HL-60 (cell line): ENCODE results near the gene FGD6.
A peak's percentile ranks its signal among the peaks of the same experiment; 100 is the strongest.
"Not testable (repeated sequence)": the region's sequence is repeated elsewhere in the genome, so short reads cannot be mapped to it uniquely, and the experiment has no call there.

ENCODE experiments used
- DNase-seq, 2 experiments: peaks; one replicate each; pipeline ENCODE4 v3.0.0-alpha.2; 2010 to 2020; ENCODE audit warnings: low read depth in 1 of 2, low spot score in 1 of 2
- H3K27ac ChIP-seq: fragments of 250-450 bp; sonication (Bioruptor Pico); replicated peaks from 2 replicates; pipeline ENCODE4 v1.5.1; 2020; ENCODE audit warnings: mild to moderate bottlenecking, moderate library complexity
- H3K27me3 ChIP-seq: fragments of 250-450 bp; sonication (Bioruptor Pico); 2 replicates; pipeline ENCODE4 v1.5.1; 2021; ENCODE audit warnings: mild to moderate bottlenecking, moderate library complexity; ENCODE audit not compliant: insufficient read depth, poor library complexity, severe bottlenecking
- H3K4me3 ChIP-seq: replicated peaks from 2 replicates; pipeline ENCODE4 v1.5.1; 2011; ENCODE audit warnings: mild to moderate bottlenecking, control low read depth, low read length; ENCODE audit not compliant: insufficient read depth
- CTCF ChIP-seq: IDR thresholded peaks from one replicate; pipeline ENCODE4 v1.5.1; 2011; ENCODE audit warnings: low read length, control low read depth, inconsistent platforms; ENCODE audit not compliant: insufficient read depth
- GABPA ChIP-seq: IDR thresholded peaks from 2 replicates; pipeline ENCODE4 v1.6.1; 2012; ENCODE audit warnings: low read depth
- POLR2AphosphoS5 ChIP-seq: IDR thresholded peaks from 2 replicates; pipeline ENCODE4 v1.6.1; 2012; ENCODE audit warnings: low read depth
- REST ChIP-seq: IDR thresholded peaks from 2 replicates; pipeline ENCODE4 v1.6.1; 2012; ENCODE audit warnings: low read depth; ENCODE audit not compliant: insufficient replicate concordance
- SPI1 ChIP-seq: IDR thresholded peaks from 2 replicates; pipeline ENCODE4 v1.6.1; 2012; ENCODE audit warnings: low read depth, mild to moderate bottlenecking, borderline replicate concordance

The FGD6 gene

GRCh38 chr12:95107362-95107761, 109.9 kb downstream of the FGD6 start:
- H3K27me3 ChIP-seq = no peaks in the 10 kb centered on the region
- no peak overlapping the region for H3K27ac ChIP-seq
- TF ChIP-seq GABPA (no peak), CTCF (no peak), POLR2AphosphoS5 (no peak), SPI1 (no peak), REST (no peak)
- DNase-seq = no peak
- H3K4me3 ChIP-seq = no peak overlapping the region

- no peak overlapping the region for H3K27ac ChIP-seq
Observed at GRCh38 chr12:95105540-95105939, 111.7 kb downstream of the FGD6 start.

GRCh38 chr12:95104919-95105452, 112.3 kb downstream of the FGD6 start:
- TF ChIP-seq REST (no peak), GABPA (no peak), CTCF (no peak), POLR2AphosphoS5 (no peak), SPI1 (no peak)
- no peaks in the 10 kb centered on the region for H3K27me3 ChIP-seq
- H3K27ac ChIP-seq = no peak overlapping the region
- DNase-seq = no peak
- H3K4me3 ChIP-seq = no peak overlapping the region

More at GRCh38 chr12:95105540-95105939, 111.7 kb downstream of the FGD6 start:
- TF ChIP-seq GABPA = no peak
- no peak for TF ChIP-seq CTCF
- no peak for TF ChIP-seq SPI1
- no peak for TF ChIP-seq POLR2AphosphoS5
- no peak for DNase-seq
- H3K27me3 ChIP-seq = no peaks in the 10 kb centered on the region
- no peak overlapping the region for H3K4me3 ChIP-seq

- no peak overlapping the region for H3K27ac ChIP-seq
- DNase-seq = peak in 1 of 2 experiments; percentile 34
- TF ChIP-seq CTCF (no peak), SPI1 (no peak), REST (no peak), GABPA (no peak), POLR2AphosphoS5 (no peak)
- no peaks in the 10 kb centered on the region for H3K27me3 ChIP-seq
- H3K4me3 ChIP-seq = no peak overlapping the region
Observed at GRCh38 chr12:95102916-95103671, 114.2 kb downstream of the FGD6 start.

GRCh38 chr12:95101957-95102356, 115.3 kb downstream of the FGD6 start:
- not testable (repeated sequence) for H3K27ac ChIP-seq, H3K27me3 ChIP-seq, DNase-seq, H3K4me3 ChIP-seq
